OCI-LY1 (cell line): Measurements from ENCODE around the gene SERGEF.

ENCODE experiments used
- H2AFZ ChIP-seq: fragments of 200-600 bp; sonication (generic), shearing (Covaris generic); 2 replicates; pipeline ENCODE4 v1.6.0; 2014; ENCODE audit warnings: antibody characterized with exemption, mild to moderate bottlenecking, low read length
- H3F3A ChIP-seq: fragments of 200-600 bp; sonication (generic), shearing (Covaris generic); 2 replicates; pipeline ENCODE4 v1.6.0; 2014; ENCODE audit warnings: mild to moderate bottlenecking, antibody characterized with exemption, low read length, moderate library complexity; ENCODE audit not compliant: insufficient read depth
- H3K27ac ChIP-seq: fragments of 200-600 bp; sonication (generic); 2 replicates; pipeline ENCODE4 v1.5.1; 2014; ENCODE audit warnings: low read length, mixed run types, mild to moderate bottlenecking, low read depth; ENCODE audit not compliant: poor library complexity, severe bottlenecking
- H3K27me3 ChIP-seq: fragments of 200-600 bp; sonication (generic); 2 replicates; pipeline ENCODE4 v1.6.0; 2014; ENCODE audit warnings: antibody characterized with exemption, mild to moderate bottlenecking, low read length, moderate library complexity; ENCODE audit not compliant: insufficient read depth
- H3K36me3 ChIP-seq: fragments of 200-600 bp; sonication (generic); 2 replicates; pipeline ENCODE4 v1.6.1; 2014; ENCODE audit warnings: mild to moderate bottlenecking, antibody characterized with exemption, low read length, moderate library complexity, mixed read lengths; ENCODE audit not compliant: insufficient read depth
- H3K4me1 ChIP-seq: fragments of 200-600 bp; sonication (generic); 2 replicates; pipeline ENCODE4 v1.5.1; 2014; ENCODE audit warnings: mild to moderate bottlenecking, low read length, moderate library complexity; ENCODE audit not compliant: insufficient read depth, severe bottlenecking
- H3K4me2 ChIP-seq: fragments of 200-600 bp; sonication (generic), shearing (Covaris generic); 2 replicates; pipeline ENCODE4 v1.6.1; 2014; ENCODE audit warnings: low read length
- H3K4me3 ChIP-seq: fragments of 200-600 bp; sonication (generic); 2 replicates; pipeline ENCODE4 v1.5.1; 2014; ENCODE audit warnings: low read length, low read depth, mild to moderate bottlenecking, mixed read lengths; ENCODE audit not compliant: poor library complexity, severe bottlenecking
- H3K79me2 ChIP-seq: fragments of 200-600 bp; shearing (Covaris generic); 2 replicates; pipeline ENCODE4 v1.6.1; 2016; ENCODE audit warnings: mixed run types, low read length, mixed read lengths; ENCODE audit not compliant: insufficient read depth
- H3K9ac ChIP-seq: fragments of 200-600 bp; sonication (generic), shearing (Covaris generic); 2 replicates; pipeline ENCODE4 v1.6.1; 2014; ENCODE audit warnings: mild to moderate bottlenecking, low read length, mixed read lengths
- H3K9me2 ChIP-seq: fragments of 200-600 bp; sonication (generic), shearing (Covaris generic); 2 replicates; pipeline ENCODE4 v1.6.1; 2014; ENCODE audit warnings: low read depth, mild to moderate bottlenecking, low read length, mixed read lengths
- H3K9me3 ChIP-seq: fragments of 200-600 bp; shearing (Covaris generic); 2 replicates; pipeline ENCODE4 v1.6.1; 2014; ENCODE audit warnings: low read length, mixed read lengths
- H4K20me1 ChIP-seq: fragments of 200-600 bp; sonication (generic), shearing (Covaris generic); 2 replicates; pipeline ENCODE4 v1.6.0; 2016; ENCODE audit warnings: mild to moderate bottlenecking, low read length; ENCODE audit not compliant: insufficient read depth
- CTCF ChIP-seq: fragments of 200-600 bp; sonication (generic), shearing (Covaris generic); IDR thresholded peaks from 2 replicates; pipeline ENCODE4 v1.5.1; 2017; ENCODE audit warnings: mild to moderate bottlenecking, antibody characterized with exemption, low read length, moderate library complexity, mixed read lengths
- EZH2 ChIP-seq: fragments of 200-600 bp; sonication (generic), shearing (Covaris generic); IDR thresholded peaks from 2 replicates; pipeline ENCODE4 v1.8.0; 2017; ENCODE audit warnings: borderline replicate concordance, mixed run types, mild to moderate bottlenecking, antibody characterized with exemption, low read length, moderate library complexity, mixed read lengths

SERGEF gene

GRCh38 chr11:17748044-17748443 is 264.8 kb downstream of the SERGEF start:
- H3K79me2 ChIP-seq = no peaks in the 10 kb centered on the region

GRCh38 chr11:17747131-17747955 is 265.5 kb downstream of the SERGEF start:
- no peak for TF ChIP-seq CTCF
- no peak for TF ChIP-seq EZH2

More at GRCh38 chr11:17748044-17748443, 264.8 kb downstream of the SERGEF start:
- Histone ChIP-seq H3K4me2 (no peak overlapping the region), H3K9me3 (no peaks in the 10 kb centered on the region), H2AFZ (no peak overlapping the region), H3K36me3 (no peaks in the 10 kb centered on the region), H3K4me1 (no peaks in the 10 kb centered on the region), H3K9ac (no peak overlapping the region), H3K9me2 (no peaks in the 10 kb centered on the region), H3F3A (no peaks in the 10 kb centered on the region), H3K4me3 (no peak overlapping the region), H3K27ac (no peak overlapping the region), H4K20me1 (no peaks in the 10 kb centered on the region), H3K27me3 (no peaks in the 10 kb centered on the region)
- no peak for TF ChIP-seq EZH2
- TF ChIP-seq CTCF = no peak

GRCh38 chr11:17746096-17746495 is 266.8 kb downstream of the SERGEF start:
- no peak for TF ChIP-seq EZH2
- TF ChIP-seq CTCF = no peak
- Histone ChIP-seq H3K27me3 (no peaks in the 10 kb centered on the region), H4K20me1 (no peaks in the 10 kb centered on the region), H2AFZ (no peak overlapping the region), H3K4me2 (no peak overlapping the region), H3K27ac (no peak overlapping the region), H3K4me1 (no peaks in the 10 kb centered on the region), H3F3A (no peaks in the 10 kb centered on the region), H3K36me3 (no peaks in the 10 kb centered on the region), H3K4me3 (no peak overlapping the region), H3K9me2 (no peaks in the 10 kb centered on the region), H3K9me3 (no peaks in the 10 kb centered on the region), H3K79me2 (no peaks in the 10 kb centered on the region), H3K9ac (no peak overlapping the region)

More at GRCh38 chr11:17747131-17747955, 265.5 kb downstream of the SERGEF start:
- no peak overlapping the region for H3K27ac ChIP-seq
- no peaks in the 10 kb centered on the region for H3K79me2 ChIP-seq
- H2AFZ ChIP-seq = no peak overlapping the region
- no peak overlapping the region for H3K4me3 ChIP-seq
- no peaks in the 10 kb centered on the region for H3K9me2 ChIP-seq
- no peaks in the 10 kb centered on the region for H3K36me3 ChIP-seq
- H3F3A ChIP-seq = no peaks in the 10 kb centered on the region
- no peaks in the 10 kb centered on the region for H3K4me1 ChIP-seq
- H3K27me3 ChIP-seq = no peaks in the 10 kb centered on the region
- no peak overlapping the region for H3K9ac ChIP-seq
- no peaks in the 10 kb centered on the region for H3K9me3 ChIP-seq
- H3K4me2 ChIP-seq = no peak overlapping the region
- no peaks in the 10 kb centered on the region for H4K20me1 ChIP-seq
